NCI-H1105 treated with DMSO at 0.1 percent for 48 hours (cell line): ENCODE data around the gene TBC1D13.
"Not testable (repeated sequence)": the region's sequence is repeated elsewhere in the genome, so short reads cannot be mapped to it uniquely, and the experiment has no call there.

ENCODE experiments used
- DNase-seq: peaks from one replicate; lab custom pipeline; 2025; lab: John Stamatoyannopoulos, UW

Gene TBC1D13

GRCh38 chr9:128847803-128848202 lies 60.8 kb downstream of the TBC1D13 start:
- no peak for DNase-seq

- not testable (repeated sequence) for DNase-seq
These were observed 64.0 kb downstream of the TBC1D13 start for GRCh38 chr9:128851024-128851423.

GRCh38 chr9:128851779-128852600 lies 64.9 kb downstream of the TBC1D13 start:
- DNase-seq: not testable (repeated sequence)

GRCh38 chr9:128852646-128853045 lies 65.6 kb downstream of the TBC1D13 start:
- DNase-seq: not testable (repeated sequence)

GRCh38 chr9:128854454-128854853 lies 67.4 kb downstream of the TBC1D13 start:
- not testable (repeated sequence) for DNase-seq

GRCh38 chr9:128858476-128858875 lies 71.4 kb downstream of the TBC1D13 start:
- DNase-seq: not testable (repeated sequence)
